Activated naive CD8-positive, alpha-beta T cell (primary cell): ENCODE data around the gene BAIAP2.

Experiments
- H3K27ac Mint-ChIP-seq: one replicate; pipeline ENCODE4 v1.8.0; 2021; ENCODE audit warnings: mixed read lengths
- H3K27me3 Mint-ChIP-seq: one replicate; pipeline ENCODE4 v1.8.0; 2021; ENCODE audit warnings: mixed read lengths
- H3K36me3 Mint-ChIP-seq: one replicate; pipeline ENCODE4 v1.8.0; 2021; ENCODE audit warnings: mixed read lengths
- H3K4me1 Mint-ChIP-seq: one replicate; pipeline ENCODE4 v1.8.0; 2021; ENCODE audit warnings: low read depth, mixed read lengths
- H3K4me3 Mint-ChIP-seq: one replicate; pipeline ENCODE4 v1.8.0; 2021; ENCODE audit warnings: mild to moderate bottlenecking, mixed read lengths
- H3K9me3 Mint-ChIP-seq: one replicate; pipeline ENCODE4 v1.8.0; 2021; ENCODE audit warnings: low read depth, mixed read lengths

Gene BAIAP2

DNA sequence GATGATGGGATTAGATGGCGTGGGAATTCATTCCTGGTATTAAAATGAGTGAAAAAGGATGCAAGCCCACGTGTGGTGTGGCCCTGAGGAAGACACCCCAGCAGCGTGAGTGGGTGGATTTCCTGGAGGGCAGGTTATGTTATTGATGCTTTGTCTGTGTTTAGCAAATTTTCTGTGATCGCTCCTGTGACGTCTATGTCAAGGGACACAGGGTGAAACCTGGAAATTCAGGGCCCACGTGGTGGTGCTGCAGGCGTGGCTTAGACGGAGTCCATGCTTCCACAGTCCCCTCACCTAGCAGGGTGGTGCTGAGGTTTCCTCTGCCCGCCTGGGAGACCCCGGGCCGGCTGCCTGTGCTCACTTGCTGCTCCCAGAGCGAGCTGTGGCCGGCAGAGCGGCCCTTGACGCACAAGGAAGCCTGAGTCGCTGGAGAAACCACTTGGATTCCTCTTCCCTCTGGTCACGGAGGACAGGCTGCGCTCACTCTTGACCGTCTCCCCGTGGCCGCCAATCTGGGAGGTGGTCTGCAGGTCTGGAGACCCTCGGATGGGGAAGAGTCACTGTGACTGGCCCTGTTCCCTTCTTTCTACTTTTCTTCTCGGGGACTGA is 23.4 kb downstream of the BAIAP2 start:
- Mint-ChIP-seq H3K27ac (peak overlapping the region; percentile 34), H3K27me3 (no peaks in the 10 kb centered on the region), H3K4me3 (no peak overlapping the region), H3K9me3 (no peaks in the 10 kb centered on the region), H3K36me3 (no peaks in the 10 kb centered on the region), H3K4me1 (peaks cover 7% of the 10 kb centered on the region)

DNA sequence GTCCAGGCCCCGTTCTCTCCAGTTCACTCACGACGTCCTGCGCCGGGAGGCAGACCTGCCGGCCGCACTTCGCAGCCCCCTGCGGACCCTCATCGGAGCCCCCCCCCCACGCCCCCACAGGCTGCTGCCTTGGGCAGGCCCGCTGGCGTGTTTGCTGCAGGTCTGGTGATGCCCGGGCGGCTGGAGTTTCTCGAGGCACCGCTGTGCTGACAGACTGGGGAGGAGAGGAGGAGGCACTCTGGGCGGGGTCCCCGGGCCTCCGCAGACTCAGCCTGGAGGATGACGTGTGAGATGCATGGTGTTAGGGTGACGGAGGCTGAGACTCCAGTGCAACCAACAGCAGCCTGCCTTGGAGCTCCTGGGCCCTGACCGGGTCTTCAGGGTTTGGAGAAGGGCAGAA is 24.1 kb downstream of the BAIAP2 start:
- no peaks in the 10 kb centered on the region for H3K36me3 Mint-ChIP-seq
- no peak overlapping the region for H3K4me3 Mint-ChIP-seq
- H3K4me1 Mint-ChIP-seq, result peaks cover 7% of the 10 kb centered on the region
- no peaks in the 10 kb centered on the region for H3K27me3 Mint-ChIP-seq
- no peak overlapping the region for H3K27ac Mint-ChIP-seq
- H3K9me3 Mint-ChIP-seq, result no peaks in the 10 kb centered on the region

DNA sequence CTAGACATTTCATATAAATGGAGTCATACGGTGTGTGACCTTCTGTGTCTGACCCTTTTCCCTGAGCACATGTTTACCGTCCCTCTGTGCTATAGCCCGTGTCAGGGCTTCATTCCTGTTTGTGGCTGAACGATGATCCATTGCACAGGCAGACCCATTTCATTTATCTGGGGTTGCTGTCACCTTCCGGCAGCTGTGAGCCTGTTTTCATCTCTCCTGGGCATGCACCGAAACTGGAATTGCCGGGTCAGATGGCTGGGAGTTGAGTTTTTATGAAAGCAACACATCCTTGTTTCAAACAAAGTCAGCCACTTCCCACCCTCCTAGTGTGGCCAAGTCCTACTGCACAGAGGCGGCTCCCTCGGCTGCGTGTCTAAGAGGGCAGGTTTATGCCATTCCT is 25.5 kb downstream of the BAIAP2 start:
- H3K9me3 Mint-ChIP-seq, result no peaks in the 10 kb centered on the region
- no peak overlapping the region for H3K4me3 Mint-ChIP-seq
- no peak overlapping the region for H3K27ac Mint-ChIP-seq
- H3K4me1 Mint-ChIP-seq, result peaks cover 7% of the 10 kb centered on the region
- no peaks in the 10 kb centered on the region for H3K27me3 Mint-ChIP-seq
- no peaks in the 10 kb centered on the region for H3K36me3 Mint-ChIP-seq

DNA sequence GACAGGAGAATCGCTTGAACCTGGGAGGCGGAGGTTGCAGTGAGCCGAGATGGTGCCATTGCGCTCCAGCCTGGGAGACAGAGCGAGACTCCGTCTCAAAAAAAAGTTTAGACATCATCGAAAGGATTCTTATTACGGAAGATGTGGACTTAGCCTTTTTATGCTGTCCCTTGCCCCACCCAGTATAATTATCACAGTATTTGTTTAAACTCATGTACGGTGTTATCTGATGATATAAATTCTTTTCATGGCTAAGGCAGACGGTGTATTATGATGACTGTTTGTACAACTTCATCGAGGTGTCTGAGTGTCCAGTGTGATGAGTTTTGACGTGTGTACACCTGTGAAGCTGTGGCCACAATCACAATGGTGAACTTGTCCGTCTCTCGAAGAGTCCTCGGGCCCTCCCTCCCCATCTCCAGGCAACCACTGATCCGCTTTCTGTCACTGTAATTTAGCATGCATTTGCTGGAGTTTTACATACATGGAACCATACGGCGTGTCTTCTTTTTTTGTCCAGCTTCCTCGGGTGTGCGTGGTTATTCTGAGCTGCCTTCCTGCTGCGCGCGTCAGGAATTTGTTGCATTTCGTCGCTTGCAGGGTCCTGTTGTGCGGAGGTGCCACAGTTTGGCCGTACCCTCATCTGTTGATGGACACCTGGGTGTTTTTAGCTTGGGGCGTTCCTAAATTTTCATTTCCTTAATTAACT is 26.2 kb downstream of the BAIAP2 start:
- no peaks in the 10 kb centered on the region for H3K36me3 Mint-ChIP-seq
- H3K9me3 Mint-ChIP-seq, result no peaks in the 10 kb centered on the region
- no peak overlapping the region for H3K27ac Mint-ChIP-seq
- H3K4me1 Mint-ChIP-seq, result peaks cover 7% of the 10 kb centered on the region
- H3K27me3 Mint-ChIP-seq, result no peaks in the 10 kb centered on the region
- no peak overlapping the region for H3K4me3 Mint-ChIP-seq

DNA sequence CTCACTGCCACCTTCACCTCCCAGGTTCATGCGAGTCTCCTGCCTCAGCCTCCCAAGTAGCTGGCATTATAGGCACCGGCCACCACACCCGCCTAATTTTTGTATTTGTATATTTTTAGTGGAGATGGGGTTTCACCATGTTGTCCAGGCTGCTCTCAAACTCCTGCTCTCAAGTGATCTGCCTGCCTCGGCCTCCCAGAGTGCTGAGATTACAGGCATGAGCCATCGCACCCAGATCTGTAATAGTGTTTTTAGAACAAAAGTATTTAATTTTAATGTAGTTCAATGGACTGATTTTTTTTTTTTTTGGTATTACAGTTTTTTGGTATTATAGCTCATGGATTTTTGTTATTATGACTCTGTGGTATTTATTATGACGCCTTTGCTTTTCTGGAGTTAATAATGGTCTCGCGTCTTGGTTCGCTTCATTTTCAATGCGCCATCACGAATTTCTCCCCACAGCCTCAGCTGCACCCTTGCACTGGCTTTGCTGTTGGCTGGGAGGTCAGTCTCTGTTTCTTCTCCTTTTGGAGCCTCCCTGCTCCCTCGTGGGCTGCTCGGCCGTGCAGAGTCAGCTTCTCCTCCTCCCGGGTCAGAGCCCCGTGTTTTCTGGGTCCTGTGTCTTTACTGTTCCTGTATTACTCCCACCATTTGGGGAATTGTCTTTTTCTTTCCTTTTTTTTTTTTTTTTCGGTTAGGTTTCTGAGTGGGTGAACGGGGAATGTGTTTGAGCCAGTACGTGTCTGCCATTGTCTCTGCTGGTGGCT is 27.2 kb downstream of the BAIAP2 start:
- H3K36me3 Mint-ChIP-seq, result no peaks in the 10 kb centered on the region
- H3K4me1 Mint-ChIP-seq, result peaks cover 7% of the 10 kb centered on the region
- H3K27ac Mint-ChIP-seq, result no peak overlapping the region
- H3K9me3 Mint-ChIP-seq, result no peaks in the 10 kb centered on the region
- no peaks in the 10 kb centered on the region for H3K27me3 Mint-ChIP-seq
- H3K4me3 Mint-ChIP-seq, result no peak overlapping the region

DNA sequence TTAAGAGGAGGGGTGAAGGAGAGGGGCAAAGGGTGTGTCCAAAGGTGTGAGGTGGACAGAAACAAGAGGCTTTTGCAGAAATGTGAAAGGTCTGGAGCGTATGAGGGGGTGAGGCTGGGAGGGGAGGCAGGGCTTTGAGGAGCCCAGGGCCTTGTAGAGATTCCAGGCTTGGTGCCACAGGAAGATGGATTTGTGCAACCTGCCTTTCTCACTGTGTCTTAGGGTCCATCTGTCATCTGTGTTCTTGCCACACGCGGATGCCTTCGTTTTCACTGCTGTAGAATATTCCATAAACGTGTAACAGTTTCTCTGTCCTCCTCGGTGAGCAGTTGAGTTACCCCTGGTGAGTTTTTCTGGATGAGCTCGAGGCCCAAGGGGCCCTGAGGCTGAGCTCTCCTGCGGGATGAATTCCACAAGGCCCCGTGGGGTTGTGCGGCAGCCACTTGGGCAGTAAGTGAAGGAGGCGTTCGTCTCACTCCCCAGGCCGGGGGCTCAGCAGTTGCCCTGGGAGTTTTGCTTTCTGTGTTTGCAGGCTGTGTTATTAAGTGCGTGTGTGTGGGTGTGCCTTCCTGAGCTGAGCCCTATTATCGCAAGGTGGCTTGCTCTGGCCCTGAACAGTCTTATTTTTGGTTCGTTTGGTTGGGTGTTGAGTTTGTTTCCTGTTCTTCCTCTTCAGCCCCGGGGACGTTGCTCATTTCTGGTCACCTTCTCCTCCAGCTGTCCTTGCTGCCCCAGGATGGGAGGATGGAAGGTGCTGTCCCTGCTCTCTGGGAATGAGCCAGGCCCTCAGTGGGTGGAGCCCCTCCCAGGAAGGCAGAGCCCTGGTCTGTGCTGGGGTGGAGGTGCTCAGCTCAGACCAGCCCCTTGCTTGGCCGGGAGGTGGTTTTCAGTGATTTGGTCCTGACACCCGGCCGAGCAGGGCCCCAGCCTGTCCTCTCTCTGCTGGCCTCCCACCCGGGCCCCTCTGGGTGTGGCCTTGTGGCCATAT is 28.4 kb downstream of the BAIAP2 start:
- Mint-ChIP-seq H3K36me3 (no peaks in the 10 kb centered on the region), H3K9me3 (no peaks in the 10 kb centered on the region), H3K4me3 (no peak overlapping the region), H3K27ac (no peak overlapping the region), H3K27me3 (no peaks in the 10 kb centered on the region), H3K4me1 (peaks cover under 1% of the 10 kb centered on the region)

DNA sequence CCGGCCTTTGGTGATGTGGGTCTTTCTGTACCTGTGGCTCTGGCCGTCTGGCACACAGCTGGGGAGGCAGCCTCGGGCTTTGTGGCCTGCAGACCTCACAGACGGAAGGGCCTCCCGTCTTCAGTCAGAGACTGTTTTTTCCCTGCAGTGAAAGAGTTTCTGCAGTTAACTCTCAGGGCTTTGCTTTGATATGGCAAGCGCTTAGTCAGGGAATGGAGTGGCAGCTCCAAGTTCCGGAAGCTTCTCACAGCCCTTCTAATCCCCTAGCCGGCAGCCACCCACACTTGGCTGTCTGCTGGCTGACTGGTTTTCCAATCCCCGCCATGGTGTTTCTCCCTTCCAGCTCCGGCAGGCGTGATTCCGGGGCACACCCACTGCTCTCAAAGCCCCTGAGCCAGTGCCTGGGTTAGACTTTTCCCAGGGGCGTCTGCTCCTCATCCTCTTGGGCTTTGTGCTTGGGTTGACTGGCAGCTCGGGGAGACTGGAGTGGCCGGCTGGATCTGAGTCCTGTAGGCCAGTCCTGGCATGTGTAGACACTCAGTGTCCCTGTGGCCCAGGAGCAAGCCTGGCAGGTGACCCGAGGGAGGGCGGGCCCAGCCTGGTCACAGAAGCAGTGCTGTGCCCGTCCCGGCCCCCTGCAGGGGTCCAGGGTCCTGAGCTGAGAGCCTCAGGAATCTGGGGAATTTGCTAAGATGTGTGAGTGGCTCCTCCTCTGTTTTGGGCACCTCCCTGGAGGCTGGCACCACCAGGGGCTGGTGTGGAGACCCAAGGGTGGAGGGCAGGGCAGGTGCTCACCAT is 29.9 kb downstream of the BAIAP2 start:
- H3K4me1 Mint-ChIP-seq, result no peaks in the 10 kb centered on the region
- no peaks in the 10 kb centered on the region for H3K36me3 Mint-ChIP-seq

DNA sequence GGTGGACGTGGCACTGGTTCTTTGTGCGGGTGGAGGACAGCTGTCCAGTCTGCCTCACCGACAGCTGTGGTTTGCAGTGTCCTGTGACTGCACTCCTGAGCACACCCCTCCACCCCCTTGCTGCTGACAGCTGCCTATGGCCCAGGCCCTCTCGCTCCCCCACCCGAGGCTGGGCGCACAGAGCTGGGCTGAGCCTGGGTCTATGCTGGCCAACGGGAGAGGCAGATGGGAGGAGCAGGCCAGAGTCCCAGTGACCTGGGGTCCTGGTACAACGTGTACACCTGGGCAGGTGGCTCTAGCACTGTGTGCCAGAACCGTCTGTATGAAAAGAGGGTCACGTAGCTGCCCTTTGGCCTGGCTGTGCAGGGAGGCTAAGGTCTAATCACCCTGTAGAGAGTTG is 30.5 kb downstream of the BAIAP2 start:
- H3K27me3 Mint-ChIP-seq, result no peaks in the 10 kb centered on the region
- no peaks in the 10 kb centered on the region for H3K9me3 Mint-ChIP-seq
- no peaks in the 10 kb centered on the region for H3K4me1 Mint-ChIP-seq
- no peaks in the 10 kb centered on the region for H3K36me3 Mint-ChIP-seq
- no peak overlapping the region for H3K27ac Mint-ChIP-seq
- no peak overlapping the region for H3K4me3 Mint-ChIP-seq

More for the DNA sequence above, 29.9 kb downstream of the BAIAP2 start:
- H3K4me3 Mint-ChIP-seq, result no peak overlapping the region
- H3K27me3 Mint-ChIP-seq, result no peaks in the 10 kb centered on the region
- H3K9me3 Mint-ChIP-seq, result no peaks in the 10 kb centered on the region
- H3K27ac Mint-ChIP-seq, result no peak overlapping the region

DNA sequence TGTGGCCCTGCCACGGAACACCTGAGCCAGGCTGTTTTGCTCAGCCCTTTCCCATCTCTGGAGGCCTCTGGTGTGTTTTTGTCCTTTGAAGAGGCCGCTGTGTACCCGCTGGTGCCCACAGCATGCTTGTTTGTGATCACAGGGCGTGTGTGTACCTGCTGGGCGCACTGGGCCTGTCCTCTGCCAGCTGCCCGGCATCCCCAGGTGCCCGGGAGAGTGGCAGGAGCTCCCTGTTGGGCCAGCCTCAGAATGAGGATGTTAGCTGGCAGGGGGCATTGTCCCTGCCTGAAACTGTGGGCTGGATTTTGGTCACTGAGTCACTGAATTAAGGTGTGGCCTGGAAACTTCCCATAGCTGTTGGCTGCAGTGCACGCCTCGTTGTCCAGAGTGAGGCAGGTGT is 31.1 kb downstream of the BAIAP2 start:
- Mint-ChIP-seq H3K36me3 (no peaks in the 10 kb centered on the region), H3K4me1 (no peaks in the 10 kb centered on the region), H3K27ac (no peak overlapping the region), H3K27me3 (no peaks in the 10 kb centered on the region), H3K9me3 (no peaks in the 10 kb centered on the region), H3K4me3 (no peak overlapping the region)

DNA sequence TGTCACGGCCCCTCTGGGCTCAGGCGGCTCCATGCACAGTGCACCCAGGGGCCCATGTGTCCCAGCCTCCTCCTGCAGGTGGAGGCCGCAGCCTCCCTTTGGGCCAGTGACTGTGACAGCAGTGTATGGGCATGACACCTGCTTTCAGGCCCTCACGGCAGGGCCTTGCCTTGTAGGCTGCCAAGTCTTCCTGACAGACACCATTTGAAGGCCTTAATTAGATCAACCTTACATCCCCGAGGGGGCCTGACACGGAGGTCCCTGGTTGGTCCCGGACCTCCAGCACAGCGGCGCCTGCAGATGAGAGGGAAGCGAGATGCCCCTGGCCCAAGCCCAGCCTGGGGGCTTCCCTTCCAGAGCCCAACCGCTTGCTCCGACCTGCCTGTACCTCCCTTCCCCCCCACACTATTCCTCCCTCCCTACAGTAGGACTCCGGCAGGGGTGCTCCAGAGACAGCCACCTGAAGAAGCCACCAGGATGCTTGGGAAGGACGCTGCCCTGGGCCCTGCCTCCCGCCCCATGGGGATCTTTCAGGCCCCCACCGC is 31.9 kb downstream of the BAIAP2 start:
- no peak overlapping the region for H3K27ac Mint-ChIP-seq
- no peaks in the 10 kb centered on the region for H3K36me3 Mint-ChIP-seq
- H3K27me3 Mint-ChIP-seq, result no peaks in the 10 kb centered on the region
- H3K4me3 Mint-ChIP-seq, result no peak overlapping the region
- H3K9me3 Mint-ChIP-seq, result no peaks in the 10 kb centered on the region
- H3K4me1 Mint-ChIP-seq, result no peaks in the 10 kb centered on the region

DNA sequence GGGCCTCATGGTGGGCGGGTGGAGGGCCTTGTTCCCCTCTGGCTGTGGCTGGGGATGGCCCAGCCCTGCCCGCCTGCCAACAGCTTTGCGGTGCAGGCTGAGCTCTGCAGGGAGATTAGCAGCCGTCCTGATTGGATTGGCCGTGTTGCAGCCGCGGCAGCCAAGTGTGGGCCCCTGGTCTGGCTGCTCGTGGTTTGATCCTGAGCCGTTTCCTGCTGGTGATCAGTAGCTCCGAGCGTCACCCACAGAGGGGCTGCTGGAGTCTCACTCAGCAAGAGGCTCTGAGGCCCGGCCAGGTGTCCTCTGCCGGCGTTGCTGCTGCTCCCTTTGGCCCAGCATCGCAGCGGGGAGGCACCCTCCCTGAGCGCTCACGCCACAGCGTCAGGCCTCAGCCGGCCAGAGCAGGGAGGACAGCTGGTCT is 32.5 kb downstream of the BAIAP2 start:
- H3K9me3 Mint-ChIP-seq, result no peaks in the 10 kb centered on the region
- no peak overlapping the region for H3K4me3 Mint-ChIP-seq
- H3K36me3 Mint-ChIP-seq, result no peaks in the 10 kb centered on the region
- H3K27ac Mint-ChIP-seq, result no peak overlapping the region
- no peaks in the 10 kb centered on the region for H3K27me3 Mint-ChIP-seq
- no peaks in the 10 kb centered on the region for H3K4me1 Mint-ChIP-seq

DNA sequence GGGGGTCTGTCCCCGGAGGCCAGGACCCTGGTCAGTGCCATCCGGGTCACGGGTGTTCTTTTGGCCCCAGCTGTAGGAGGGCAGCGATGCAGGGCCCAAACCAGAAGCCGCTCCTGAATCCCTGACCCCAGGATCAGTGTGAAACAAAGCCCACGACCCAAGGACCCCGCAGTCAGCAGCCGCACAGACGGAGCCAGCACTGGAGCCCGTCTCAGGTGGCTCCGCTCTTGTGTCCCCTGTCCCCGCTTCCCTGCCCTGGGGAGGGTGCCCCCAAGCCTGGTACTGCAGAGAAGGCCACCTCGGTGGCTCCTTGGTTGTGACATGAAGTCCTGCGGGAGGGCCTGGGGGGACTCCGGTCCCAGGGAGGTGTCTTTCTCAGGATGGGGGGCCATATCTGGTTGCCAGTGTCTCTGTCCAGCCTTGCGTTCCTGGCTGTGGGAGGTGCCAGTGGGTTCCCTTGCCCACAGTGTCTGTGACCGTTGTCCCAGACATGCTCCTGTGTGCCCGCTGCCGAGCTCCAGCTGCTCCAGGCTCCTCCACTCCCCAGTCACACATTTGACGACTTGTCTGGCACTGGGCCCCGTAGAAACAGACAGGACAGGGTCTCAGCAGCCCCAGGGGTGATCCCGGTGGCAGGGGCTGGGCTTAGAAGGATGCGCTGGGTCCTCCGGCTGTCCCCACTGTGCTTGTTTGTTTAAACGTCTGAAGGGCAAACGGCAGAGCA is 33.6 kb downstream of the BAIAP2 start:
- H3K36me3 Mint-ChIP-seq, result no peaks in the 10 kb centered on the region
- H3K27me3 Mint-ChIP-seq, result no peaks in the 10 kb centered on the region
- no peaks in the 10 kb centered on the region for H3K9me3 Mint-ChIP-seq
- no peaks in the 10 kb centered on the region for H3K4me1 Mint-ChIP-seq
- H3K4me3 Mint-ChIP-seq, result no peak overlapping the region
- H3K27ac Mint-ChIP-seq, result no peak overlapping the region

DNA sequence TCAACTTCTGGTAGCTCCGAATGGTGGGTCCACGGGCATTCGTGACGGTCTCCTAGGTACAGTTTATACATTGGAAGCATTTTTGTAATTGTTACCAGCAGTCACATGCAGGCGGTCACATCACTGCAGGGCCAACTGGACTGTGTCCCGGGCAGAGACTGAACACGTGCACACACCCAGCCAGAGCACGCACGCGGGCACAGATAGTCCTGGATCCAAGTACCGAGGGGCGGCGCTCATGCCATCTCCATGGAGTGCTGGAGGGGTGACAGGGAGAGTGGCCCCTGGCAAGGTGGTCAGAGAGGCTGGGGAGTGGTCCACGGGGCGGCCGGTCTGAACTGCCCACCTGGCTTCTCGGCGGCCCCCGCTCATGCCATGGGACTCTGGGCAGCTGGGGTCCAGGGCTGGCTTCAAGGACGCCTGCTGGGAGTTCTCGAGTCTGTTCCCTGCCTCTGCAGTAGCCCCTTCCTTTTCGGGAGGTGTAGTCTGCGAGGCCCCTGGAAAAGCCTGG is 34.2 kb downstream of the BAIAP2 start:
- Mint-ChIP-seq H3K27ac (no peak overlapping the region), H3K4me1 (no peaks in the 10 kb centered on the region), H3K9me3 (no peaks in the 10 kb centered on the region), H3K4me3 (no peak overlapping the region), H3K27me3 (no peaks in the 10 kb centered on the region), H3K36me3 (no peaks in the 10 kb centered on the region)
